Measurements from ENCODE around the gene PEPD.

GRCh38 chr19:33397536-33398360 is 123.8 kb downstream of the PEPD start:
- TF ChIP-seq CTCF (IDR thresholded peaks at IDR 0.05; ENCODE audit: insufficient read depth, low read length) = peak; percentile 25
- no peak for TF ChIP-seq REST (IDR thresholded peaks at IDR 0.05; ENCODE audit: insufficient replicate concordance, low read depth)

Data from HL-60 (cell line).